Right lobe of liver (tissue), 6 donors: ENCODE measurements around the gene BHMT2. TPM values are rescaled to one million over a fixed set of nuclear protein-coding genes. Genes with fewer than 3 reads are reported as not detected.

ENCODE experiments used
- ATAC-seq, 4 donors: fragments of 200-7000 bp; cut with Tn5 transposase; one replicate each; pipeline ENCODE4 v1.9.1; 2020; ENCODE audit warnings: mild to moderate bottlenecking in 4 of 4, moderate library complexity in 4 of 4
- DNase-seq, 3 donors: peaks; one replicate each; pipeline ENCODE4 v3.0.0-alpha.2; 2020
- H3K27ac ChIP-seq, 3 donors: fragments of 200-600 bp; one replicate each; pipeline ENCODE4 v1.8.0; 2022
- H3K27me3 ChIP-seq, 2 donors: fragments of 200-600 bp; one replicate each; pipeline ENCODE4 v1.8.0; 2022
- H3K36me3 ChIP-seq, 4 donors: fragments of 200-600 bp; sonication (generic) in 1 of 4; one replicate each; pipeline versions ENCODE4 v1.5.1 to v1.8.0; 2017 to 2022; ENCODE audit warnings: control low read depth in 1 of 4
- H3K4me1 ChIP-seq, 4 donors: fragments of 200-600 bp; sonication (generic) in 1 of 4; one replicate each; pipeline versions ENCODE4 v1.5.1 to v1.8.0; 2017 to 2022; ENCODE audit warnings: control low read depth in 1 of 4
- H3K4me3 ChIP-seq, 3 donors: fragments of 200-600 bp; one replicate each; pipeline ENCODE4 v1.8.0; 2022
- H3K9me3 ChIP-seq, 4 donors: fragments of 200-600 bp; sonication (generic) in 1 of 4; one replicate each; pipeline versions ENCODE4 v1.5.1 to v1.8.0; 2017 to 2022; ENCODE audit warnings: control low read depth in 1 of 4
- POLR2A ChIP-seq: fragments of 450-650 bp; IDR thresholded peaks from one replicate; pipeline ENCODE4 v1.6.1; 2017; ENCODE audit warnings: antibody characterized with exemption, mild to moderate bottlenecking
- WGBS: methylation state at CpG from one replicate; pipeline ENCODE4 v1.1.6; 2018; ENCODE audit warnings: low coverage, low lambda C conversion rate; ENCODE audit not compliant: insufficient coverage; ENCODE audit errors: missing lambda C conversion rate; 5-methylcytosine and 5-hydroxymethylcytosine counted together
- intact Hi-C, 2 donors: fragments of 100-400 bp; cut with DNase I; formaldehyde crosslinking; loops; one replicate each; pipeline versions ENCODE4 v1.11.2 to v1.14.1; 2022
- total RNA-seq, 6 experiments: library from RNA; depleted of rRNA in 2 of 6; stranded (reverse); fragments of >200 nt in 2 of 6; fragmentation: NEBNext Ultra II Directional in 3 of 6; extraction: Animal tissue kit (Norgen Biotek cat#: 25700) in 3 of 6; gene quantifications; one replicate each; pipeline versions ENCODE4 v1.1.0 to v1.2.4, GENCODE V29; 2016 to 2023
- TF ChIP-seq, protein P1 (sequence below), 4 donors: fragments of 200-600 bp in 3 of 4; fragments of 450-650 bp in 1 of 4; IDR thresholded peaks; one replicate each; pipeline versions ENCODE4 v1.5.1 to v1.8.0; 2016 to 2022; ENCODE audit warnings: antibody characterized with exemption in 4 of 4, mild to moderate bottlenecking in 2 of 4
- donor health status: DM: no; HTN: yes; CAD: no.
- donor health status: DM: no; HTN: no; CAD: no.
- donor health status: DM: no; HTN: no; CAD: no.
- donor health status: DM: no; HTN: yes; CAD: no.
- donor health status: DM: no; HTN: yes; CAD: no.

Gene BHMT2
- total RNA-seq, 6 experiments from 2014 or later = 206 to 392 (median 280) TPM

DNA sequence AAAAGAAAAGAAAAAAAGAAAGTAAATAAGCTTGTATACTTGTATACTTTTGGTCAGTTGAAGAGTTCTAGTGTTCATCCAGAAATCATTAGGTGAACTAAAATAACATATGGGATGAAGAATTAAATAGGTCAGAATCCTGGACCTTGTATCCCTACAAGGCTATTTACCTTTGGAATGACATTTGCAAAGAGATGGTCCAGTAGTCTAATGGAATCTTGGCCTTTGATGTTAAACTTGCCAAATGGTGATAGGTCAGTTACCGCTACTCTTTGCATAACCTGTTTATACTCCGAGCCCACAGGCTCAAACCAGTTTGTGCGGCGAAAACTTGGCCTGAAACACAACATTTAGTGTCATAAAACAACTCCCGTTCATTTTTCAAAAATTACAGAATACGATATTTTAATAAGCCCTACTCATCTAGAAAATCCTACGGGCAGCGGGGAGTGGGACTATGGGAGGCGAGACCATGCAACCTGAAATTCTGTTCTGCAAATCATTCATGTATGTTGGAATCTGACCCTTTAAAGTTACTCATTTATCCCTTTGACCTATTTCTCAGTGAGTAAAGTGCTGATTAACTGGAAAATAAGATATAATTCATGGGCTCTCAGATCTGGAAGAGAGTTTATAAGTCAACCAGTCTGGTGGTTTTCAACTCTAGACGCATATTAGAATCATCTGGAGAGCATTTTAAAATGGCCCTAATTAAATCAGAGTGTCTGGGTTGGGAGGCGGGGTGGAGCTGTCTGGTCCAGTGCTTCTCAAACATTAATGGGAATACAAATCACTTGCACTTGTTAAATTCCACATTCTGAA lies 38.7 kb upstream of the BHMT2 start:
- ATAC-seq (peak; percentile 72 to 85 (median 81)), DNase-seq (peak; percentile 27 to 70 (median 64))
- no peaks in the 10 kb centered on the region for H3K36me3 ChIP-seq
- intact Hi-C loops = no loop called here
- no peaks in the 10 kb centered on the region for H3K9me3 ChIP-seq
- 31% methylated on average over 11 of the region's 11 CpGs for WGBS
- TF ChIP-seq, protein P1, sequence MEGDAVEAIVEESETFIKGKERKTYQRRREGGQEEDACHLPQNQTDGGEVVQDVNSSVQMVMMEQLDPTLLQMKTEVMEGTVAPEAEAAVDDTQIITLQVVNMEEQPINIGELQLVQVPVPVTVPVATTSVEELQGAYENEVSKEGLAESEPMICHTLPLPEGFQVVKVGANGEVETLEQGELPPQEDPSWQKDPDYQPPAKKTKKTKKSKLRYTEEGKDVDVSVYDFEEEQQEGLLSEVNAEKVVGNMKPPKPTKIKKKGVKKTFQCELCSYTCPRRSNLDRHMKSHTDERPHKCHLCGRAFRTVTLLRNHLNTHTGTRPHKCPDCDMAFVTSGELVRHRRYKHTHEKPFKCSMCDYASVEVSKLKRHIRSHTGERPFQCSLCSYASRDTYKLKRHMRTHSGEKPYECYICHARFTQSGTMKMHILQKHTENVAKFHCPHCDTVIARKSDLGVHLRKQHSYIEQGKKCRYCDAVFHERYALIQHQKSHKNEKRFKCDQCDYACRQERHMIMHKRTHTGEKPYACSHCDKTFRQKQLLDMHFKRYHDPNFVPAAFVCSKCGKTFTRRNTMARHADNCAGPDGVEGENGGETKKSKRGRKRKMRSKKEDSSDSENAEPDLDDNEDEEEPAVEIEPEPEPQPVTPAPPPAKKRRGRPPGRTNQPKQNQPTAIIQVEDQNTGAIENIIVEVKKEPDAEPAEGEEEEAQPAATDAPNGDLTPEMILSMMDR (IDR thresholded peaks at IDR 0.05) = no peak
- TF ChIP-seq POLR2A = peak; percentile 5
- peak overlapping the region; percentile 83 to 95 (median 95) for H3K27ac ChIP-seq
- no peaks in the 10 kb centered on the region for H3K27me3 ChIP-seq
- H3K4me1 ChIP-seq = peaks cover 0 to 48% (median 11%) of the 10 kb centered on the region in 4 donors
- peak overlapping the region in 2 of 3 donors; percentile 21 to 28 for H3K4me3 ChIP-seq

- ATAC-seq (peak; percentile 36 to 63 (median 42)), DNase-seq (no peak)
- intact Hi-C loops = no loop called here
- WGBS = 14% methylated on average over 1 of the region's 1 CpG
- peak; percentile 4 for TF ChIP-seq POLR2A
- TF ChIP-seq, protein P1 (IDR thresholded peaks at IDR 0.05) = no peak
- peaks cover 0 to 47% (median 11%) of the 10 kb centered on the region in 4 donors for H3K4me1 ChIP-seq
- peak overlapping the region in 1 of 3 donors; percentile 28 for H3K4me3 ChIP-seq
- no peaks in the 10 kb centered on the region for H3K36me3 ChIP-seq
- H3K27me3 ChIP-seq = no peaks in the 10 kb centered on the region
- H3K27ac ChIP-seq = peak overlapping the region; percentile 83 to 95 (median 95)
- no peaks in the 10 kb centered on the region for H3K9me3 ChIP-seq
Observed at GRCh38 chr5:79031485-79031867, 38.1 kb upstream of the BHMT2 start.

DNA sequence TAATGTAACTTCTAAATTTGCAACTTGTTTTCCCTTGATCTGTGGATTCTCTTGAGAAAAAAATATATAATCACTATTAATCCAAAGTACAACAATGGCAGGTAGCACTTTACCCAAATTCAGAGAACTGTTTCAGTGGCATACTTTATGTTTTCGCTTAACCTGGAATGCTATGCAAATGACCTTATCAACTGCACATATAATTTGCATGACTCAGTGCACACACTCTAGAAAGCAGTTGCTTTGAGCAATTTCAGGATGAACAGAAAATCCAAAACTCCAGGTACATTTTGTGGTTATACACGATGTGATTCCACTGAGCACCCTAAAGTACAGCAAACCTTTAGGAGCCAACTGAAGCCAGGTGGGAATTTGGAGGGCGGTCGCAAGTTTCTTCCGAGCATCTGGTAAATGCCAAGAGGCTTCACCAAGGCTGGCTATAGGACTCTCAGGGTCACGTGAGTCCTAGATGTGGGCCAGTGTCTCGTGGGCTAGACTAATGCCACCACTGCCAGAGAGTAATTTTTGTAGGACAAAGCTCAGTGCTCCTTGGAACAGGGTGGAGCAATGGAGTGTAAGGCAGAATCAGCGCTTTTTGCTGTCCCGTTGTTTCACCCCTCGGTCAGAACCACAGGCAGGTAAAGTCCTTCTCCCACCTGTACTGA lies 37.4 kb upstream of the BHMT2 start:
- intact Hi-C loops = no loop called here
- peak overlapping the region; percentile 83 to 95 (median 95) for H3K27ac ChIP-seq

GRCh38 chr5:79032782-79033181 lies 36.8 kb upstream of the BHMT2 start:
- ATAC-seq = no peak
- Histone ChIP-seq H3K27ac (peak overlapping the region; percentile 83 to 95 (median 95)), H3K36me3 (no peaks in the 10 kb centered on the region), H3K27me3 (no peaks in the 10 kb centered on the region), H3K9me3 (no peaks in the 10 kb centered on the region), H3K4me3 (no peak overlapping the region), H3K4me1 (peaks cover 0 to 41% (median 11%) of the 10 kb centered on the region in 4 donors)
- no peak for DNase-seq
- TF ChIP-seq, protein P1 (IDR thresholded peaks at IDR 0.05) = no peak
- intact Hi-C loops = no loop called here
- WGBS = 83% methylated on average over 5 of the region's 5 CpGs

More for the DNA sequence above, 37.4 kb upstream of the BHMT2 start:
- Histone ChIP-seq H3K4me3 (no peak overlapping the region), H3K27me3 (no peaks in the 10 kb centered on the region), H3K4me1 (peaks cover 0 to 41% (median 11%) of the 10 kb centered on the region in 4 donors), H3K9me3 (no peaks in the 10 kb centered on the region), H3K36me3 (no peaks in the 10 kb centered on the region)
- ATAC-seq (peak; percentile 12 to 62 (median 34)), DNase-seq (peak in 2 of 3 donors; percentile 62 to 78)
- WGBS = 24% methylated on average over 9 of the region's 10 CpGs
- no peak for TF ChIP-seq POLR2A
- TF ChIP-seq, protein P1 (IDR thresholded peaks at IDR 0.05) = no peak
